HG03095 (cell line): ENCODE results near the gene CSNK1G1.
"Not testable (repeated sequence)": the region's sequence is repeated elsewhere in the genome, so short reads cannot be mapped to it uniquely, and the experiment has no call there.

ENCODE experiments used
- ATAC-seq: cut with Tn5 transposase; IDR thresholded peaks from one replicate; pipeline ENCODE4 v1.9.1; 2021; ENCODE audit warnings: moderate library complexity; ENCODE audit not compliant: unreplicated experiment

CSNK1G1 gene

GRCh38 chr15:64351265-64351664, 4.7 kb downstream of the CSNK1G1 start:
- no peak for ATAC-seq

- no peak for ATAC-seq
Observed at GRCh38 chr15:64349375-64349774, 6.6 kb downstream of the CSNK1G1 start.

GRCh38 chr15:64348455-64348854, 7.5 kb downstream of the CSNK1G1 start:
- ATAC-seq = no peak

GRCh38 chr15:64346242-64346641, 9.7 kb downstream of the CSNK1G1 start:
- ATAC-seq = not testable (repeated sequence)

- ATAC-seq = no peak
Observed at GRCh38 chr15:64344651-64345294, 11.2 kb downstream of the CSNK1G1 start.

DNA sequence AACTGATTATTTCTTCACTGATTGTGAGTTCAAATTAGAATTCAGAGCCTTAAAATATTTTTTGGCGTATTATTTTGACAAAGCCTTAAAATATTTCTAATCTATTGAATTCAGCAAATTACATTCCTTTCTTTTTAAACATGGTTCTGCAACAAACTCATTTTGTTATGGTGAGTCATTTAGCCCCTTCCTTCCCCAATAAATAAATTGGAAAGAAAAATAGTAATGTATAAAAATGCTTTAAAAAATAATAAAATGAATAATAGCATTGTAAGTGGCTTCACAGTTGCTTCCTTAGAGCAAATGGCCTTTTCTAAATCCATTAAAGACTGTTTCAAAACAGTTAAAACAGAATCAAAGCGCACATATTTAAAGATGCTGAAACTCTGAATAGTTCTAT, 12.1 kb downstream of the CSNK1G1 start:
- ATAC-seq = no peak

GRCh38 chr15:64343222-64343621, 12.8 kb downstream of the CSNK1G1 start:
- ATAC-seq = no peak

DNA sequence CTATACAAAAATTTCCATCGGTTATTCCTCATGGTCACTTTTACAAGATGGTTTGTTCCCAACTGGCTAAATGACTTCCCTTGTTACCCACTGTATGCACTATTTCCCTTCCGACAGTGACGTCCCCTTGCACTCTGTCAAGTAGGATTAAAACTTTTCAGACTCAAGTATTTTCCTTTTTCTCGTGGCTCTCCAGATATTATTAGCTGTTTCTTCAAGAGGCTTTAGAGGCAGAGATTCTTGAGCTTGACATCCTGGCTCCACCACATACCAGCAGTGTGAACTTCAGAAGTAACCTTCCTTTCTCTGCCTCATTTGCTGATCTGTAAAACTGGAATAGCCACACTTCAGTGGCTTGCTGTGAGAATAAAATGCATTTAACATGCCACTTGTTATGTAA, 14.0 kb downstream of the CSNK1G1 start:
- no peak for ATAC-seq

- no peak for ATAC-seq
Observed at GRCh38 chr15:64340355-64340754, 15.6 kb downstream of the CSNK1G1 start.

DNA sequence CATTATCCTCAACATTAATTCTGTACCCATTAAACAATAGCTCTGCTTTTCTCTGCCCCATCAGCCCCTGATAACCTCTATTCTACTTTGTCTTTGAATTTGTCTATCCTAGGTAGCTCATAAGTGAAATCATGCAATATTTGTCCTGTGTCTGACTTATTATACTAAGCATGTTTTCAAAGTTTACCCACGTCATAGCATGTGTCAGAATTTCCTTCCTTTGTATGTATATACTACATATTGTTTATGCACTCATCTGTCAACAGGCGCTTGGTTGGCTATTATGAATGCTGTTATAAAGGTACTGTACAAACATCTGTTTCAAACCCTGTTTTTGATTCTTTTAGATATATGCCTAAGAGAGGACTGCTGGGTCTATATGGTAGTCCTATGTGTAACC, 18.2 kb downstream of the CSNK1G1 start:
- no peak for ATAC-seq

- no peak for ATAC-seq
Observed at GRCh38 chr15:64333986-64334929, 21.7 kb downstream of the CSNK1G1 start.

GRCh38 chr15:64333516-64333915, 22.5 kb downstream of the CSNK1G1 start:
- no peak for ATAC-seq

- ATAC-seq = not testable (repeated sequence)
Observed at GRCh38 chr15:64331668-64332067, 24.3 kb downstream of the CSNK1G1 start.

DNA sequence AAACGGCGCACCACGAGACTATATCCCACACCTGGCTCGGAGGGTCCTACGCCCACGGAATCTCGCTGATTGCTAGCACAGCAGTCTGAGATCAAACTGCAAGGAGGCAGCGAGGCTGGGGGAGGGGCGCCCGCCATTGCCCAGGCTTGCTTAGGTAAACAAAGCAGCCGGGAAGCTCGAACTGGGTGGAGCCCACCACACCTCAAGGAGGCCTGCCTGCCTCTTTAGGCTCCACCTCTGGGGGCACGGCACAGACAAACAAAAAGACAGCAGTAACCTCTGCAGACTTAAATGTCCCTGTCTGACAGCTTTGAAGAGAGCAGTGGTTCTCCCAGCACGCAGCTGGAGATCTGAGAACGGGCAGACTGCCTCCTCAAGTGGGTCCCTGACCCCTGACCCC, 29.0 kb downstream of the CSNK1G1 start:
- not testable (repeated sequence) for ATAC-seq

- not testable (repeated sequence) for ATAC-seq
Observed at GRCh38 chr15:64326458-64326857, 29.5 kb downstream of the CSNK1G1 start.

GRCh38 chr15:64324165-64324877, 31.7 kb downstream of the CSNK1G1 start:
- ATAC-seq = no peak

GRCh38 chr15:64315216-64315615, 40.8 kb downstream of the CSNK1G1 start:
- no peak for ATAC-seq

DNA sequence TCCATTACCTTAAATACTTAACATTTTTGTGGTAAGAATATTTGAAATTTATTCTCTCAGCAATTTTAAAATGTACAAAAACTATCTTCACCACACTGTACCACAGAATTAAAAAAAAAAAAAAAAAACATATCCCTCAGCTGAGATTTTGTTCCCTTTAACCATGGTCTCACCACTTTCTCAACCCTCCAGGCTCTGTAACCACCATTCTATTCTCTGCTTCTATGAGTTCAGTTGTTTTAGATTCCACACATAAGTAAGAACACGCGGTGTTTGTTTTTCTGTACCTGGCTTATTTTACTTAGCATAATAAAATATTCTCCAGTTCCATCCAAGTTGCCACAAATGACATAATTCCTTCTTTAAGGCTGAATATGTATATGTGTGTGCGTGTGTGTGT, 41.5 kb downstream of the CSNK1G1 start:
- ATAC-seq = no peak

GRCh38 chr15:64311566-64311965, 44.4 kb downstream of the CSNK1G1 start:
- ATAC-seq = no peak

DNA sequence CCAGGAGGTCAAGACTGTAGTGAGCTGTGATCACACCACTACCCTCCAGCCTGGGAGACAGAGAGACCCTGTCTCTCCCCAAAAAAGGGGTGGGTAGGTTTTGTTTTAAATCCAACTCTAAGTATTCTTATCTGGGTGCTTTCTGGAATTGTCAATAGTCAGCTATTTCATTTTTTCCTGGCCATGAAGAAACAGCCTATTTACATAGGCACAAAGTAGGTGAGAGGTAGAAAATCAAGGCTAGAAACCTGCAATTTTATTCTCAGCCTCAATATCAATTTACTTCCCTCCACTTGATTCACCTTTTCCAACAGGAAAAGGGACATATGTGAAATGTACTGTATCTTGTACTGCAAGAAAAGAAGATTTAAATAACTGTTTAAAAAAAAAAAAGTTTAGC, 45.9 kb downstream of the CSNK1G1 start:
- ATAC-seq = no peak

DNA sequence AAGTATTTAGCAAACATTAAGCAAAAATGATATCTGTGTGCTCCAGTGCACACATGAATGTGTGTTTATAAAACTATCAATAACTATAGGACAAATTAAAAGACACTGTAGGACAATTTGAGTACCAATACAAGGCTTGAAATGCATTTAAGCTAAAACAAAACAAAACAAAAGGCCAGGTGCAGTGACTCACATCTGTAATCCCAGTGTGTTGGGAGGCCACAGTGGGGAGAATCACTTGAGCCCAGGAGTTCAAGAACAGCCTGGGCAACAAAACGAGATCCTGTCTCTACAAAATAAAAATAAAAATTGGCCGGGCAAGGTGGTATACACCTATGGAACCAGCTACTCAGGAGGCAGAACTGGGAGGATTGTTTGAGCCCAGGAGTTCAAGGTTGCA, 50.7 kb downstream of the CSNK1G1 start:
- ATAC-seq = no peak

- ATAC-seq = no peak
Observed at GRCh38 chr15:64289550-64289949, 66.4 kb downstream of the CSNK1G1 start.
